ENCODE results near the gene VPS8. TPM values are rescaled to one million over a fixed set of nuclear protein-coding genes. Genes with fewer than 3 reads are reported as not detected.

VPS8 gene
- total and polyA plus RNA-seq, 2 of the 8 experiments (the other 6 are each of a cell fraction or from before 2014, with no cell fraction given) = 13.0 to 41.0 TPM

- H3K36me3 ChIP-seq (ENCODE audit: control insufficient read depth in 2 of 4, insufficient read depth in 4 of 4, low read length in 3 of 4) = no peaks in the 10 kb centered on the region
- H3K9ac ChIP-seq (replicated peaks in 1 of 4; ENCODE audit: extremely low read depth in 1 of 4, low read depth in 3 of 4, low read length in 3 of 4) = no peak overlapping the region
- H3K56ac ChIP-seq (replicated peaks; ENCODE audit: insufficient read length, low read depth, low read length) = no peak overlapping the region
- DNase-seq (ENCODE audit: low read depth in 1 of 2, low spot score in 2 of 2) (no peak), FAIRE-seq (no peak)
- H3K9me3 ChIP-seq (ENCODE audit: insufficient read depth in 2 of 2, low read depth in 1 of 2, low read length in 1 of 2) = no peaks in the 10 kb centered on the region
- no peak overlapping the region for H4K8ac ChIP-seq (ENCODE audit: extremely low read depth, insufficient read depth, low read length)
- no peak overlapping the region for H3K4me2 ChIP-seq (ENCODE audit: insufficient read depth in 1 of 2, low read depth in 2 of 2, low read length in 2 of 2)
- H3K4me1 ChIP-seq (replicated peaks in 1 of 4; ENCODE audit: control insufficient read depth in 3 of 4, insufficient read depth in 4 of 4, low read length in 3 of 4) = peaks cover 0 to 2% (median 0%) of the 10 kb centered on the region in 4 experiments; a peak in 4 of 7 replicates
- no peak overlapping the region for H2BK5ac ChIP-seq (ENCODE audit: low read depth, low read length)
- H2BK120ac ChIP-seq (replicated peaks; ENCODE audit: low read depth, low read length) = no peak overlapping the region
- no peak overlapping the region for H2BK15ac ChIP-seq (ENCODE audit: low read length)
- no peak overlapping the region for H4K5ac ChIP-seq (ENCODE audit: insufficient read length, low read depth, low read length)
- 52% methylated on average over 3 of the region's 3 CpGs; no CpG with 5 or more reads in 1 of the 2 experiments for WGBS, 2 experiments (ENCODE audit: extremely low coverage in 1 of 2, insufficient coverage in 1 of 2, insufficient read length in 1 of 2, insufficient replicate concordance in 2 of 2, low coverage in 1 of 2, low lambda C conversion rate in 2 of 2, missing lambda C conversion rate in 1 of 2)
- H3K23me2 ChIP-seq (ENCODE audit: low read depth, low read length) = no peaks in the 10 kb centered on the region
- H3K27me3 ChIP-seq (replicated peaks in 1 of 4; ENCODE audit: control insufficient read depth in 3 of 4, extremely low read depth in 1 of 4, insufficient read depth in 3 of 4, low read length in 3 of 4) = no peaks in the 10 kb centered on the region
- no peak overlapping the region for H2AK5ac ChIP-seq (ENCODE audit: low read depth, low read length)
- CTCF ChIA-PET (ENCODE audit: partially characterized antibody) = interaction anchor here (0.6 to 5.5 kb wide), 6 partner anchors 13 to 209 kb away, joined by 3 to 37 read pairs (median 4); no protein-coding TSS in a partner anchor
- H4K91ac ChIP-seq (replicated peaks; ENCODE audit: insufficient read length, low read length) = no peak overlapping the region
- H3K4me3 ChIP-seq (ENCODE audit: extremely low read depth in 1 of 4, insufficient read depth in 2 of 4, low read depth in 3 of 4, low read length in 4 of 4) = no peak overlapping the region
- no peak overlapping the region for H3K4ac ChIP-seq (replicated peaks; ENCODE audit: insufficient read length, low read depth, low read length)
- H3K23ac ChIP-seq (ENCODE audit: insufficient read length) = no peak overlapping the region
- H2AFZ ChIP-seq (ENCODE audit: low read length) = 0 out of 2 replicates have a peak overlapping the region, but pooled peaks have one; percentile 12
- POLR2A ChIA-PET (ENCODE audit: partially characterized antibody) = no interaction called here
- no peaks in the 10 kb centered on the region for H3K79me1 ChIP-seq (ENCODE audit: low read depth, low read length)
- no peak overlapping the region for H3K18ac ChIP-seq (ENCODE audit: extremely low read depth, low read length)
- no peaks in the 10 kb centered on the region for H3K79me2 ChIP-seq (ENCODE audit: control insufficient read depth in 1 of 2, insufficient read depth in 2 of 2, low read length in 2 of 2)
- no peak overlapping the region for H2BK12ac ChIP-seq (ENCODE audit: low read depth, low read length)
- H2BK20ac ChIP-seq (ENCODE audit: low read length) = no peak overlapping the region
- H3K27ac ChIP-seq (ENCODE audit: low read depth, low read length) = no peak overlapping the region
- no peak overlapping the region for H3K14ac ChIP-seq (ENCODE audit: insufficient read length)
- H4K20me1 ChIP-seq (replicated peaks in 1 of 2; ENCODE audit: control insufficient read depth in 1 of 2, insufficient read depth in 2 of 2, low read length in 2 of 2) = no peaks in the 10 kb centered on the region
- TF ChIP-seq RNF2 (IDR thresholded peaks at IDR 0.05; ENCODE audit: borderline replicate concordance, low read depth, low read length, missing control alignments, poor library complexity, severe bottlenecking) (no peak), E2F6 (IDR thresholded peaks at IDR 0.05) (no peak), HDAC6 (IDR thresholded peaks at IDR 0.05; ENCODE audit: low read depth, low read length) (no peak), KDM4A (IDR thresholded peaks at IDR 0.05; ENCODE audit: low read depth, low read length, severe bottlenecking) (no peak), ASH2L (IDR thresholded peaks at IDR 0.05; ENCODE audit: low read length) (no peak), RFX5 (IDR thresholded peaks at IDR 0.05; ENCODE audit: borderline replicate concordance, low read depth, low read length) (no peak), GTF2F1 (IDR thresholded peaks at IDR 0.05; ENCODE audit: borderline replicate concordance, low read depth, low read length) (no peak), YY1 (IDR thresholded peaks at IDR 0.05; ENCODE audit: low read depth, low read length) (no peak), JUND (IDR thresholded peaks at IDR 0.05; ENCODE audit: low read length) (no peak), KDM1A (IDR thresholded peaks at IDR 0.05; ENCODE audit: borderline replicate concordance, low read length) (no peak), GABPA (IDR thresholded peaks at IDR 0.05; ENCODE audit: borderline replicate concordance, insufficient read depth, low read length) (no peak), SRF (IDR thresholded peaks at IDR 0.05; ENCODE audit: low read depth, low read length) (no peak), SP4 (IDR thresholded peaks at IDR 0.05; ENCODE audit: low read length) (no peak), BCL11A (IDR thresholded peaks at IDR 0.05; ENCODE audit: low read depth in 2 of 2, low read length in 2 of 2) (no peak)
Observed at GRCh38 chr3:184791171-184791570, 20.8 kb upstream of the VPS8 start.
